GM12878 (cell line): ENCODE measurements around the gene FHOD3.

ENCODE experiments used
- BRCA1 ChIP-seq: IDR thresholded peaks from 2 replicates; pipeline ENCODE4 v1.6.1; 2011; ENCODE audit warnings: low read depth, low read length, improper control_type of control experiment
- TF ChIP-seq, protein P1 (sequence below): IDR thresholded peaks from 2 replicates; pipeline ENCODE4 v1.6.1; 2011; ENCODE audit warnings: low read depth, mild to moderate bottlenecking, low read length, moderate library complexity, borderline replicate concordance; ENCODE audit errors: extremely low read depth

- TF ChIP-seq BRCA1: no peak
- TF ChIP-seq, protein P1, sequence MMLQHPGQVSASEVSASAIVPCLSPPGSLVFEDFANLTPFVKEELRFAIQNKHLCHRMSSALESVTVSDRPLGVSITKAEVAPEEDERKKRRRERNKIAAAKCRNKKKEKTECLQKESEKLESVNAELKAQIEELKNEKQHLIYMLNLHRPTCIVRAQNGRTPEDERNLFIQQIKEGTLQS: no peak
These were observed 511.2 kb downstream of the FHOD3 start for GRCh38 chr18:36808681-36809080.
